H1 (cell line): ENCODE results near the gene ZNF248. TPM values are rescaled to one million over a fixed set of nuclear protein-coding genes. Genes with fewer than 3 reads are reported as not detected.

Experiments used
- CTCF ChIA-PET: fragments of 300-600 bp; sonication (Branson Sonifier 250); formaldehyde crosslinking; loops from one replicate; lab custom pipeline; 2021; ENCODE audit not compliant: partially characterized antibody; lab: Charles Lee
- POLR2A ChIA-PET: fragments of 300-600 bp; sonication (Branson Sonifier 250); formaldehyde crosslinking; loops from one replicate; lab custom pipeline; 2021; ENCODE audit warnings: inconsistent platforms; ENCODE audit not compliant: partially characterized antibody; lab: Charles Lee
- DNase-seq, 2 experiments: peaks; one replicate each; pipeline versions ENCODE4 v3.0.0 to v3.0.0-alpha.2; 2010 to 2022; ENCODE audit warnings: low spot score in 2 of 2, low read depth in 1 of 2, mixed read lengths in 1 of 2
- FAIRE-seq: peaks from 2 replicates; lab custom pipeline; 2011; peaks lifted over from hg19 to GRCh38; lab: Jason Lieb, UNC
- H2AFZ ChIP-seq: 2 replicates; pipeline ENCODE4 v1.8.1; 2012; ENCODE audit warnings: low read length, inconsistent platforms
- H2AK5ac ChIP-seq: 2 replicates; pipeline ENCODE4 v1.6.1; 2013; ENCODE audit warnings: low read depth, low read length
- H2BK120ac ChIP-seq: replicated peaks from 2 replicates; pipeline ENCODE3; 2013; ENCODE audit warnings: low read depth, low read length, inconsistent platforms
- H2BK12ac ChIP-seq: 2 replicates; pipeline ENCODE4 v1.6.1; 2013; ENCODE audit warnings: low read depth, low read length
- H2BK15ac ChIP-seq: 2 replicates; pipeline ENCODE4 v1.6.1; 2013; ENCODE audit warnings: low read length
- H2BK20ac ChIP-seq: 2 replicates; pipeline ENCODE4 v1.6.1; 2013; ENCODE audit warnings: low read length
- H2BK5ac ChIP-seq: 2 replicates; pipeline ENCODE4 v1.6.1; 2013; ENCODE audit warnings: low read depth, low read length
- H3K14ac ChIP-seq: 2 replicates; pipeline ENCODE4 v1.6.1; 2013; ENCODE audit warnings: inconsistent platforms; ENCODE audit not compliant: insufficient read length
- H3K18ac ChIP-seq: 2 replicates; pipeline ENCODE4 v1.6.1; 2013; ENCODE audit warnings: low read length; ENCODE audit errors: extremely low read depth
- H3K23ac ChIP-seq: 2 replicates; pipeline ENCODE4 v1.6.1; 2013; ENCODE audit warnings: inconsistent platforms; ENCODE audit not compliant: insufficient read length
- H3K23me2 ChIP-seq: 2 replicates; pipeline ENCODE4 v1.6.1; 2013; ENCODE audit warnings: low read depth, low read length
- H3K27ac ChIP-seq: 2 replicates; pipeline ENCODE4 v1.6.1; 2011; ENCODE audit warnings: low read depth, low read length, inconsistent platforms
- H3K27me3 ChIP-seq, 4 experiments: replicated peaks in 1 of 4; 1 replicate in 1 of 4; 2 replicates in 3 of 4; pipeline versions ENCODE4 v1.6.1 to v1.8.1; 2011 to 2013; ENCODE audit warnings: low read length in 3 of 4, mild to moderate bottlenecking in 3 of 4, inconsistent platforms in 2 of 4, mixed read lengths in 2 of 4, moderate library complexity in 1 of 4; ENCODE audit not compliant: control insufficient read depth in 3 of 4, insufficient read depth in 3 of 4; ENCODE audit errors: extremely low read depth in 1 of 4
- H3K36me3 ChIP-seq, 4 experiments: 2 replicates each; pipeline versions ENCODE4 v1.6.1 to v1.8.1; 2011 to 2013; ENCODE audit warnings: mild to moderate bottlenecking in 4 of 4, low read length in 3 of 4, moderate library complexity in 2 of 4, control low read depth in 1 of 4, inconsistent platforms in 1 of 4; ENCODE audit not compliant: insufficient read depth in 4 of 4, control insufficient read depth in 2 of 4
- H3K4ac ChIP-seq: replicated peaks from 2 replicates; pipeline ENCODE3; 2013; ENCODE audit warnings: low read length, low read depth, mixed read lengths, inconsistent platforms; ENCODE audit not compliant: insufficient read length
- H3K4me1 ChIP-seq, 4 experiments: replicated peaks in 1 of 4; 1 replicate in 1 of 4; 2 replicates in 3 of 4; pipeline versions ENCODE4 v1.6.1 to v1.8.1; 2011 to 2013; ENCODE audit warnings: low read length in 3 of 4, inconsistent platforms in 2 of 4, mixed read lengths in 1 of 4; ENCODE audit not compliant: insufficient read depth in 4 of 4, control insufficient read depth in 3 of 4
- H3K4me2 ChIP-seq, 2 experiments: 2 replicates each; pipeline versions ENCODE4 v1.6.1 to v1.8.1; 2011 to 2013; ENCODE audit warnings: low read depth in 2 of 2, low read length in 2 of 2, control low read depth in 1 of 2, inconsistent platforms in 1 of 2, mild to moderate bottlenecking in 1 of 2; ENCODE audit not compliant: insufficient read depth in 1 of 2
- H3K4me3 ChIP-seq, 4 experiments: fragments of 200-600, 300-600 bp in 1 of 4; sonication (generic), shearing (Covaris generic), sonication (Bioruptor Twin) in 1 of 4; 2 replicates each; pipeline versions ENCODE4 v1.5.1 to v1.8.1; 2011 to 2016; ENCODE audit warnings: low read length in 4 of 4, low read depth in 3 of 4, control low read depth in 2 of 4, inconsistent platforms in 2 of 4, mild to moderate bottlenecking in 2 of 4, mixed read lengths in 1 of 4, moderate library complexity in 1 of 4; ENCODE audit not compliant: insufficient read depth in 2 of 4; ENCODE audit errors: extremely low read depth in 1 of 4
- H3K56ac ChIP-seq: replicated peaks from 2 replicates; pipeline ENCODE3; 2013; ENCODE audit warnings: low read depth, mild to moderate bottlenecking, mixed read lengths, low read length, inconsistent platforms; ENCODE audit not compliant: insufficient read length
- H3K79me1 ChIP-seq: 2 replicates; pipeline ENCODE4 v1.6.1; 2013; ENCODE audit warnings: low read depth, low read length, control low read depth
- H3K79me2 ChIP-seq, 2 experiments: 2 replicates each; pipeline versions ENCODE4 v1.6.1 to v1.8.1; 2012 to 2013; ENCODE audit warnings: low read length in 2 of 2, mild to moderate bottlenecking in 2 of 2, inconsistent platforms in 1 of 2; ENCODE audit not compliant: insufficient read depth in 2 of 2, control insufficient read depth in 1 of 2
- H3K9ac ChIP-seq, 4 experiments: replicated peaks in 1 of 4; 1 replicate in 1 of 4; 2 replicates in 3 of 4; pipeline versions ENCODE4 v1.6.1 to v1.8.1; 2011 to 2013; ENCODE audit warnings: low read depth in 3 of 4, low read length in 3 of 4, control low read depth in 2 of 4, mild to moderate bottlenecking in 2 of 4, moderate library complexity in 2 of 4, inconsistent platforms in 1 of 4; ENCODE audit errors: extremely low read depth in 1 of 4
- H3K9me3 ChIP-seq, 2 experiments: 2 replicates each; pipeline versions ENCODE4 v1.6.1 to v1.8.1; 2012 to 2013; ENCODE audit warnings: mild to moderate bottlenecking in 2 of 2, moderate library complexity in 2 of 2, control low read depth in 1 of 2, inconsistent platforms in 1 of 2, low read depth in 1 of 2, low read length in 1 of 2, mixed read lengths in 1 of 2; ENCODE audit not compliant: insufficient read depth in 2 of 2
- H4K20me1 ChIP-seq, 2 experiments: replicated peaks in 1 of 2; 2 replicates each; pipeline versions ENCODE3 to v1.8.1; 2011 to 2013; ENCODE audit warnings: inconsistent platforms in 2 of 2, low read length in 2 of 2, mild to moderate bottlenecking in 1 of 2; ENCODE audit not compliant: insufficient read depth in 2 of 2, control insufficient read depth in 1 of 2
- H4K5ac ChIP-seq: 2 replicates; pipeline ENCODE4 v1.6.1; 2013; ENCODE audit warnings: low read length, low read depth, mixed read lengths, inconsistent platforms; ENCODE audit not compliant: insufficient read length
- H4K8ac ChIP-seq: 2 replicates; pipeline ENCODE4 v1.8.0; 2013; ENCODE audit warnings: mild to moderate bottlenecking, moderate library complexity, low read length, inconsistent platforms; ENCODE audit not compliant: insufficient read depth; ENCODE audit errors: extremely low read depth
- H4K91ac ChIP-seq: replicated peaks from 2 replicates; pipeline ENCODE3; 2013; ENCODE audit warnings: low read length, mixed read lengths, inconsistent platforms; ENCODE audit not compliant: insufficient read length
- RAD21 ChIP-seq, 2 experiments: IDR thresholded peaks in 1 of 2; conservative IDR thresholded peaks in 1 of 2; 2 replicates each; pipeline ENCODE4 v1.6.1; 2011; ENCODE audit warnings: low read depth in 2 of 2, low read length in 2 of 2, improper control_type of control experiment in 1 of 2, inconsistent platforms in 1 of 2, mild to moderate bottlenecking in 1 of 2, moderate library complexity in 1 of 2
- ZNF274 ChIP-seq: IDR thresholded peaks from 2 replicates; pipeline ENCODE4 v1.7.0; 2012; ENCODE audit warnings: low read length, borderline replicate concordance; ENCODE audit errors: extremely low read depth
- WGBS, 2 experiments: shearing (Covaris generic) in 1 of 2; methylation state at CpG; one replicate each; pipeline versions ENCODE4 v1.1.6 to v1.1.7; 2013 to 2015; ENCODE audit warnings: low lambda C conversion rate in 2 of 2, mixed read lengths in 2 of 2, inconsistent platforms in 1 of 2, low coverage in 1 of 2, missing lambda C conversion rate in 1 of 2; ENCODE audit not compliant: insufficient replicate concordance in 2 of 2, insufficient coverage in 1 of 2, insufficient read length in 1 of 2; ENCODE audit errors: extremely low coverage in 1 of 2, missing lambda C conversion rate in 1 of 2; 5-methylcytosine and 5-hydroxymethylcytosine counted together
- polyA plus RNA-seq, 7 experiments: library from polyadenylated mRNA; depleted of rRNA in 3 of 7; stranded (reverse) in 5 of 7; unstranded in 2 of 7; fragments of >200 nt in 5 of 7; fragments of 200-250 nt in 2 of 7; gene quantifications; 1 replicate in 5 of 7; 2 replicates in 1 of 7; 4 replicates in 1 of 7; pipeline versions ENCODE4 v1.2.1 to v1.2.3, GENCODE V29; 2011 to 2013; ENCODE audit warnings: missing spikeins in 2 of 7, mixed read lengths in 2 of 7
- total RNA-seq: library from RNA; stranded (reverse); fragmentation: NEBNext Ultra II Directional; extraction: Animal tissue kit (Norgen Biotek cat#: 25700); gene quantifications from 2 replicates; pipeline ENCODE4 v1.2.1, GENCODE V29; 2021

Gene ZNF248
- total and polyA plus RNA-seq, 2 of the 8 experiments (the other 6 are each of a cell fraction or from before 2014, with no cell fraction given): 9.1 TPM; not detected in 1

DNA sequence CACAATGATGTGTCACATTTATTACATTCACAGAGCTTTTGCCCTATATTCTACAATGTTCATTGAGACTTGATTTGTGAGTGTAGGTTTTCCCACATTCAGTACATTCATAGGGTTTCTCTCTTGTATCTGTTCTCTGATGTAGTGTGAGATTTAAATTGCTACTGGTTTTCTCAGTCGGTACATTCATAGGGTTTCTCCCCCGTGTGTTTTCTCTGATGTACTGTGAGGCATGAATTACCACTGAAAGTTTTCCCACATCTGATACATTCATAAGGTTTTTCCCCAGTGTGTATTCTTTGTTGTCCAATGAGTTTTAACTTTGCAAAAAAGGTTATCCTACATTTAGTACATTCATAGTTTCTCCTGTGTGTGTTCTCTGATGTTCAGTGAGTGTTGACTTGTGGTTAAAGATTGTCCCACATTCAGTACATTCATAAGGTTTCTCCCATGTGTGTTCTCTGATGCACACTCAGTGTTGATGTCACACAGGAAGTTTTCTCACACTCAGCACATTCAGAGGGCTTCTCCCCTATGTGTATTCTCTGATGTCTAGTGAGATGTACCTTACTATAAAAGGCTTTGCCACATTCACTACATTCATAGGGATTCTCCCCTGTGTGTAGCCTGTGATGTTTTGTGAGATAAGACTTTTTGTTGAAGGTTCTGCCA is 63.0 kb downstream of the ZNF248 start:
- H3K23me2 ChIP-seq: no peaks in the 10 kb centered on the region
- H3K79me1 ChIP-seq: no peaks in the 10 kb centered on the region
- H2BK12ac ChIP-seq: no peak overlapping the region
- FAIRE-seq: no peak
- no peak for DNase-seq
- no peak overlapping the region for H2AK5ac ChIP-seq
- H3K23ac ChIP-seq: no peak overlapping the region
- no peak overlapping the region for H4K91ac ChIP-seq
- no peak overlapping the region for H4K8ac ChIP-seq
- H2BK5ac ChIP-seq: no peak overlapping the region
- TF ChIP-seq ZNF274 (peak; percentile 71), RAD21 (IDR thresholded peaks at IDR 0.05 in 1 of 2, conservative IDR thresholded peaks at IDR 0.05 in 1 of 2; ENCODE audit: low read depth in 2 of 2, low read length in 2 of 2) (no peak)
- H4K5ac ChIP-seq: no peak overlapping the region
- H3K4me2 ChIP-seq: no peak overlapping the region
- H3K27ac ChIP-seq: no peak overlapping the region
- H3K9ac ChIP-seq: no peak overlapping the region
- H3K79me2 ChIP-seq: no peaks in the 10 kb centered on the region
- H3K27me3 ChIP-seq: no peaks in the 10 kb centered on the region
- H3K36me3 ChIP-seq: no peaks in the 10 kb centered on the region
- H3K14ac ChIP-seq: no peak overlapping the region
- H3K4ac ChIP-seq: no peak overlapping the region
- H3K9me3 ChIP-seq: peaks cover 52 to 57% of the 10 kb centered on the region in 2 experiments
- H4K20me1 ChIP-seq: no peaks in the 10 kb centered on the region
- POLR2A ChIA-PET: no interaction called here
- H2BK15ac ChIP-seq: no peak overlapping the region
- no peak overlapping the region for H2BK120ac ChIP-seq
- H3K56ac ChIP-seq: no peak overlapping the region
- H3K4me1 ChIP-seq: no peaks in the 10 kb centered on the region
- no peak overlapping the region for H3K4me3 ChIP-seq
- H2BK20ac ChIP-seq: no peak overlapping the region
- no peak overlapping the region for H3K18ac ChIP-seq
- WGBS, 2 experiments: 89% methylated on average over 2 of the region's 2 CpGs; no CpG with 5 or more reads in 1 of the 2 experiments
- H2AFZ ChIP-seq: no peak overlapping the region
- CTCF ChIA-PET: no interaction called here
